Activated CD4-positive, alpha-beta T cell treated with anti-CD3 and anti-CD28 coated beads for 36 hours (primary cell): ENCODE results near the gene DTNB. TPM values are rescaled to one million over a fixed set of nuclear protein-coding genes. Genes with fewer than 3 reads are reported as not detected.
A peak's percentile ranks its signal among the peaks of the same experiment; 100 is the strongest.

Experiments
- ATAC-seq: fragments of 200-7000 bp; cut with Tn5 transposase; one replicate; pipeline ENCODE4 v1.10.0; 2021; ENCODE audit warnings: mild to moderate bottlenecking, moderate library complexity
- CTCF ChIA-PET: fragments of 350-600 bp; sonication (Branson Sonifier 250); formaldehyde crosslinking; loops from one replicate; lab custom pipeline; 2021; ENCODE audit warnings: antibody characterized with exemption; lab: Charles Lee
- POLR2A ChIA-PET: fragments of 350-600 bp; sonication (Branson Sonifier 250); formaldehyde crosslinking; loops from one replicate; lab custom pipeline; 2021; ENCODE audit warnings: antibody characterized with exemption, inconsistent platforms; lab: Charles Lee
- DNase-seq: peaks from one replicate; pipeline ENCODE4 v3.0.0-alpha.2; 2020
- H3K27ac Mint-ChIP-seq: one replicate; pipeline ENCODE4 v1.8.0; 2021; ENCODE audit warnings: mixed read lengths
- H3K27me3 Mint-ChIP-seq: one replicate; pipeline ENCODE4 v1.8.0; 2021; ENCODE audit warnings: mixed read lengths
- H3K36me3 Mint-ChIP-seq: one replicate; pipeline ENCODE4 v1.8.0; 2021; ENCODE audit warnings: low read depth, mixed read lengths
- H3K4me1 Mint-ChIP-seq: one replicate; pipeline ENCODE4 v1.8.0; 2021; ENCODE audit warnings: mixed read lengths
- H3K4me3 Mint-ChIP-seq: one replicate; pipeline ENCODE4 v1.8.0; 2021; ENCODE audit warnings: mild to moderate bottlenecking, moderate library complexity, mixed read lengths
- H3K9me3 Mint-ChIP-seq: one replicate; pipeline ENCODE4 v1.8.0; 2021; ENCODE audit warnings: low read depth, mixed read lengths
- intact Hi-C, 2 experiments: fragments of 100-400 bp; cut with DNase I in 1 of 2; cut with micrococcal nuclease in 1 of 2; formaldehyde crosslinking; loops; one replicate each; pipeline versions ENCODE4 v1.14.2 to v1.15.1; 2022 to 2024; cut with DNase I, micrococcal nuclease
- total RNA-seq, 2 experiments: library from RNA; stranded (reverse); gene quantifications; one replicate each; pipeline ENCODE4 v1.2.3, GENCODE V29; 2021

The DTNB gene
- total RNA-seq, 2 experiments from 2014 or later, result 17.1 to 33.5 TPM

DNA sequence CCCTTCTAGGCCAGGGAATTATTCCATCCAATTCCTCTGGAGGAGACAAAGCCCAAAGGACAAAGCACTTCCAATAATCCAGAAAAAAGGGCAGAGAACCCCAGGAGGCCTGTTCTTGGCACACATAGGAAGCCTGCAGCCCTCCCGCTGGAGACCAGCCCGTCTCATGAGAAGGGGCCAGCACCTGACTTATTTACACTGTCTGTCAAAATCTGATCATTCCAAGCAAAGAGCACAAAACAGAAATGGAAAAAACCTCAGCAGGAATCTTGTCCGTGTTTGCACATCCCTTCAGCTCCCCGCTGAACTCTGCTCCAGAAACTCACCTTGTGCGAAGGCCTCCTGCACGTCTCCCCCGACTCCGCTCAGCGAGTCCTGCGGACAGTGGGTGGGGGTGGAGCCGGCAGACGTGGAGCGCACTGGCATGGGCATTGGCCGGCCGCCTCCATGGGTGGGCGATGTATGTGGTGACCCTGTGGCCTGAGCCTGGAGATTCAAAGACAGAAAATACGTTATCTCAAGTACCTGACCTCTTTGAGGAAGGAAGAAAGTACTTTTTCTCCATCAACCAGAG, 285.4 kb downstream of the DTNB start:
- Mint-ChIP-seq H3K36me3 (peaks cover 10% of the 10 kb centered on the region), H3K9me3 (no peaks in the 10 kb centered on the region), H3K27me3 (no peaks in the 10 kb centered on the region), H3K27ac (peak overlapping the region; percentile 66), H3K4me1 (peaks cover 13% of the 10 kb centered on the region), H3K4me3 (no peak overlapping the region)
- CTCF ChIA-PET, result interaction anchor here (0.7 to 2.5 kb wide), 2 partner anchors 11 to 145 kb away, joined by 3 to 16 read pairs; no protein-coding TSS in a partner anchor
- DNase-seq, result no peak
- POLR2A ChIA-PET, result no interaction called here
- no peak for ATAC-seq
- intact Hi-C loops, result no loop called here

- intact Hi-C loops, result no loop called here
- Mint-ChIP-seq H3K27ac (no peak overlapping the region), H3K9me3 (no peaks in the 10 kb centered on the region), H3K36me3 (peaks cover 10% of the 10 kb centered on the region), H3K4me3 (no peak overlapping the region), H3K4me1 (peaks cover 13% of the 10 kb centered on the region), H3K27me3 (no peaks in the 10 kb centered on the region)
- ATAC-seq (no peak), DNase-seq (no peak)
- ChIA-PET CTCF (interaction anchor here (2.5 kb wide), 1 partner anchor 10 kb away, joined by 16 read pairs; no protein-coding TSS in a partner anchor), POLR2A (no interaction called here)
Observed at GRCh38 chr2:25386971-25387875, 286.2 kb downstream of the DTNB start.

DNA sequence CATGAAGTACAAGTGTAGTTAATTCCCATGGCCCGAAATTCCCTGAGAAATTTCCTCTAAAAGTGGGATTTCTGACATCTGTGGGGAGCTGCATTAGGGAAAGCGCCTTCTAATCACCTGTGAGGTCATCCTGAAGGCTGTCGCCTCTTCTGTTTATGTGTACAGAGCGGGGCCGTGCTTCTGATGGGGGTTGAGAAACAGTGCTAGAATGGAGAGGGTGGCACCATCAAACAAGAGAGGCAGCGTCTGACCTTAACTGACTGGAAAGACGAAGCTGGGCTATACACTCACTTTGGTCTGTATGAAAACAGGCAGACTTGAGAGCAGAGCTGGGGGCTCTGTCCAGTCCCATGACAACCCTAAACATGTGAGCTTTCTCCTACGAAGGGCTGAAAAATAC, 287.5 kb downstream of the DTNB start:
- no peaks in the 10 kb centered on the region for H3K9me3 Mint-ChIP-seq
- DNase-seq, result no peak
- H3K4me3 Mint-ChIP-seq, result no peak overlapping the region
- ChIA-PET CTCF (interaction anchor here (0.6 to 2.5 kb wide), 4 partner anchors 9 to 38 kb away, joined by 3 to 16 read pairs (median 4); no protein-coding TSS in a partner anchor), POLR2A (interaction anchor here (0.6 kb wide), 1 partner anchor 89 kb away, joined by 3 read pairs; no protein-coding TSS in a partner anchor)
- H3K27ac Mint-ChIP-seq, result no peak overlapping the region
- no peak for ATAC-seq
- peaks cover 4% of the 10 kb centered on the region for H3K4me1 Mint-ChIP-seq
- intact Hi-C loops, result no loop called here
- no peaks in the 10 kb centered on the region for H3K27me3 Mint-ChIP-seq
- H3K36me3 Mint-ChIP-seq, result peaks cover 7% of the 10 kb centered on the region

- Mint-ChIP-seq H3K9me3 (no peaks in the 10 kb centered on the region), H3K27ac (no peak overlapping the region), H3K27me3 (no peaks in the 10 kb centered on the region), H3K36me3 (peaks cover 7% of the 10 kb centered on the region), H3K4me1 (peaks cover 19% of the 10 kb centered on the region), H3K4me3 (no peak overlapping the region)
- intact Hi-C loops, result no loop called here
- CTCF ChIA-PET, result interaction anchor here (0.7 to 0.9 kb wide), 2 partner anchors 22 to 40 kb away, joined by 3 read pairs; no protein-coding TSS in a partner anchor
- ATAC-seq, result no peak
- DNase-seq, result peak; percentile 3
- POLR2A ChIA-PET, result no interaction called here
Observed at GRCh38 chr2:25383806-25384205, 289.6 kb downstream of the DTNB start.

DNA sequence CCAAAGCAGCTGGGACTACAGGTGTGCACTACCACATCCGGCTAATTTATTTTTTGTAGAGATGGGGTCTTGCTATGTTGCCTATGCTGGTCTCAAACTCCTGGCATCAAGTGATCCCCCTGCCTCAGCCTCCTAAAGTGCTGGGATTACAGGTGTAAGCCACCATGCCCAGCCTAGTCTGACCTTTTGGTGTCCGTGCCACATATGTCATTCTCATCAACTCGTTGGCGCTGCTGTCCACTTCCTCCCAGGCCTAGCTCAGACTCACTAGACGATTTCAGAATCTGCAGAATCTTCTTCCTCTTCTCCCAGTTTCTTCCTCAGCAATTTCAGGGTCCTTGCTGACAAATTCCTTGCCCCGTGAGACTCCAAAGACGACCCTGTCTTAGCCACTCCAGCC, 291.9 kb downstream of the DTNB start:
- H3K27me3 Mint-ChIP-seq, result no peaks in the 10 kb centered on the region
- intact Hi-C loops, result no loop called here
- no peaks in the 10 kb centered on the region for H3K9me3 Mint-ChIP-seq
- POLR2A ChIA-PET, result no interaction called here
- peaks cover 4% of the 10 kb centered on the region for H3K36me3 Mint-ChIP-seq
- CTCF ChIA-PET, result interaction anchor here (0.9 to 1.0 kb wide), 2 partner anchors 68 to 69 kb away, joined by 3 read pairs; no protein-coding TSS in a partner anchor
- no peak for ATAC-seq
- no peak overlapping the region for H3K4me3 Mint-ChIP-seq
- peaks cover 35% of the 10 kb centered on the region for H3K4me1 Mint-ChIP-seq
- DNase-seq, result peak; percentile 1
- H3K27ac Mint-ChIP-seq, result no peak overlapping the region

DNA sequence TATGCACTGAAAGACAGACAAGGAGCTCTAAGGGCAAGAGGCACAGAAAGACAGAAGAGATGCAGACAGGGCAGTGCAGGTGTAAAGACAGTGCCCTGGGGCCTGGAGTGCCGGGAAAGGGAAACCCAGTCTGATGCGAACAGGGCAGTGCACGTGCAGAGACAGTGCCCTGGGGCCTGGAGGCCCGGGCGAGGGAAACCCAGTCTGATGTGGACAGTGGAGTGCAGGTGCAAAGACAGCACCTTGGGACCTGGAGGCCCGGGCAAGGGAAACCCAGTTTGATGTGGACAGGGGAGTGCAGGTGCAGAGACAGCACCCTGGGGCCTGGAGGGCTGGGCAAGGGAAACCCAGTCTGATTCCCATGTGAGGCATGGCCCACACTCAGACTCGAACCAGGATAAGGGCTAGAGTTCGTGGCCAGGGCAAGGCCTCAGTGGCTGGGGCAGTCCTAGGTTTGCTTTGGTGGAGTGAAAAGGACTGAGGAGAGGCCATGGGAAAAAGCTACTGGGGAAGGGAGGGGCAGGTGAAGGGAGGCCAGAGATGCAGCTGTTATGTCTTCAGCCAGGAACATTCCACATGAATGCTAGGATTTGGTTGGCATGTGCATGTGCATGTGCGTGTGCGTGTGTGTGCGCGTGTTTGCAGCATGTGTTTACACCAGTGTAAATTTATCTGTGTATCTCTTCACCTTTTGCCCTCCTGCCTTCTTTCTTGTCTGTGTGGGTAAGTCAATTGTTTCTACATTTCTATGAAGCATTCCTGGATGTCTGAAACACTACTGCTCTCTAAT, 292.6 kb downstream of the DTNB start:
- POLR2A ChIA-PET, result interaction anchor here (1.4 kb wide), 1 partner anchor 18 kb away, joined by 3 read pairs; no protein-coding TSS in a partner anchor
- Mint-ChIP-seq H3K27ac (no peak overlapping the region), H3K4me3 (no peak overlapping the region), H3K4me1 (peaks cover 42% of the 10 kb centered on the region), H3K27me3 (no peaks in the 10 kb centered on the region), H3K9me3 (no peaks in the 10 kb centered on the region), H3K36me3 (no peaks in the 10 kb centered on the region)
- intact Hi-C loops, result no loop called here
- peak; percentile 2 for DNase-seq
- CTCF ChIA-PET, result interaction anchor here (0.8 to 1.6 kb wide), 3 partner anchors 19 to 68 kb away, joined by 3 to 7 read pairs (median 3); no protein-coding TSS in a partner anchor
- no peak for ATAC-seq

DNA sequence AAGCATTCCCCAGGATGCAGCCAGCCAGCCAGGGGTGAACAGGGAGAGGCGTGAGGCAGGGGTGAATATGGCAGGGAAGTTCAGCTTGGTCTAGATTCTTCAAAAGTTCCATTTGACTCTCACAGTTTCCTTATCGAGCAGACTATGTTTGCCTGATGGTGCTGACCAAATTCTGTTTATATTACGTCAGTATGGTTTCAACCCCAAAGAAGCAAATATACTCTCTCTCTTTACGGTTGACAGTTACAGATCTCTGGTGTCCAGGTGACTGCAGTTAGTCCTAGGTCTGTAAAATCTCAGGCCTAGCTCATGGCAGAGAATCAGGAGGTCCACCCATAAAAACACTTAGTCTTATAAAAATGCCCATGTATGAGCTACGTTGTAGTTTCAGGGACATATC, 293.4 kb downstream of the DTNB start:
- intact Hi-C loops, result no loop called here
- Mint-ChIP-seq H3K4me3 (no peak overlapping the region), H3K4me1 (peaks cover 42% of the 10 kb centered on the region), H3K27ac (peak overlapping the region; percentile 21), H3K36me3 (no peaks in the 10 kb centered on the region), H3K9me3 (no peaks in the 10 kb centered on the region), H3K27me3 (no peaks in the 10 kb centered on the region)
- no peak for ATAC-seq
- POLR2A ChIA-PET, result interaction anchor here (1.4 kb wide), 1 partner anchor 18 kb away, joined by 3 read pairs; no protein-coding TSS in a partner anchor
- peak; percentile 18 for DNase-seq
- CTCF ChIA-PET, result interaction anchor here (0.8 to 1.6 kb wide), 2 partner anchors 18 to 21 kb away, joined by 3 to 7 read pairs; no protein-coding TSS in a partner anchor

- ATAC-seq, result no peak
- POLR2A ChIA-PET, result interaction anchor here (1.4 kb wide), 1 partner anchor 17 kb away, joined by 3 read pairs; no protein-coding TSS in a partner anchor
Observed at GRCh38 chr2:25379535-25379934, 293.8 kb downstream of the DTNB start.

GRCh38 chr2:25378731-25379490, 294.5 kb downstream of the DTNB start:
- CTCF ChIA-PET, result no interaction called here
- DNase-seq (peak; percentile 19), ATAC-seq (no peak)
- peak overlapping the region; percentile 48 for H3K27ac Mint-ChIP-seq
- H3K4me3 Mint-ChIP-seq, result no peak overlapping the region
- intact Hi-C loops, result loop anchor here in 1 of 2 experiments (5.0 kb wide), 2 partner anchors 143 to 178 kb away; no protein-coding TSS in a partner anchor
- no peaks in the 10 kb centered on the region for H3K27me3 Mint-ChIP-seq
- POLR2A ChIA-PET, result no interaction called here
- H3K4me1 Mint-ChIP-seq, result peaks cover 42% of the 10 kb centered on the region
- no peaks in the 10 kb centered on the region for H3K9me3 Mint-ChIP-seq
- no peaks in the 10 kb centered on the region for H3K36me3 Mint-ChIP-seq

More at GRCh38 chr2:25379535-25379934, 293.8 kb downstream of the DTNB start:
- intact Hi-C loops, result loop anchor here in 1 of 2 experiments (5.0 kb wide), 2 partner anchors 143 to 178 kb away; no protein-coding TSS in a partner anchor
- H3K27me3 Mint-ChIP-seq, result no peaks in the 10 kb centered on the region
- no peaks in the 10 kb centered on the region for H3K36me3 Mint-ChIP-seq
- H3K4me1 Mint-ChIP-seq, result peaks cover 42% of the 10 kb centered on the region
- DNase-seq, result peak; percentile 2
- H3K9me3 Mint-ChIP-seq, result no peaks in the 10 kb centered on the region
- H3K4me3 Mint-ChIP-seq, result no peak overlapping the region
- CTCF ChIA-PET, result interaction anchor here (1.6 kb wide), 1 partner anchor 17 kb away, joined by 7 read pairs; no protein-coding TSS in a partner anchor
- H3K27ac Mint-ChIP-seq, result peak overlapping the region; percentile 21
